Measurements from ENCODE around the gene GAK.

The GAK gene

DNA sequence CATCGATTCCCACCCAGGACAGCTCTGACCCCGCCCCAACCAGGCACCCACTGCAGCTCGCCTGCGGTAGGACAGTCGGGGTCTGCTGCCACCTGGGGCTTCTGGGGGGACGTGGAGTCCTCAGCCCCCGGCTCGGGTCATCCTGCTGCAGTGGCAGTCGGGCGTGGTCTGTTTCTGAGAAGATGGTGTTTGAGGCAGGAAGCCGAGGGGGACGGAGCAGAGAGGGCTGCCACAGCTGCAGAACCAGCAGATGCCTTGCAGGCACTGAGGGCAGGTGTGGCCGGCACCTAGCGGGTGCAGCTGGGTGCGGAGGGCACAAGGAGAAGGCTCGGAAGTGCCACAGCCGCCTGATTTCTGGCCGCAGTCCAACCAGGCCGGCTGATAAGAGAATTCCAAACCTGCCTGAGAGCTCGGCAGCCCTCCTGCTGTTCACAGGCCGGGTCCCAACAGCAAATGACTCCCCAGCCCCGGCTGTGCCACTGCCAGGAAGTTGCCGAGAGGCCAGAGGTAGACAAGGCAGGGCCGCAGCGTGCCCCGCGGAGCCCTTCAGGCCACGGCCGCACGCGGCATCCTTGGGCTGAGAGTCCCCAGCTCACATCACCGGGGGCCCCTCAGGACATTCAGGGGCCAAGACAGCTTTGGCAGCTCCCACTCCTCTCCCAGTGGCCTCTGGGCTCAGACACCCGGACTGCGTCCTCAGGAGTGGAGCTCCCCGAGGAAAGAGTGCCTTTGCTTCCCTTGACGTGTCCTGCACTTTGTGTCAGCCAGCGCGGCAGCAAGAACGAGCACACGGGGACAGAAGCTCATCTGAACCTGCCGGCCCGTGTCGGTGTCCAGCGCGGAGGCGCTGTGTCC lies 96.7 kb downstream of the GAK start:
- TF ChIP-seq, protein P1, sequence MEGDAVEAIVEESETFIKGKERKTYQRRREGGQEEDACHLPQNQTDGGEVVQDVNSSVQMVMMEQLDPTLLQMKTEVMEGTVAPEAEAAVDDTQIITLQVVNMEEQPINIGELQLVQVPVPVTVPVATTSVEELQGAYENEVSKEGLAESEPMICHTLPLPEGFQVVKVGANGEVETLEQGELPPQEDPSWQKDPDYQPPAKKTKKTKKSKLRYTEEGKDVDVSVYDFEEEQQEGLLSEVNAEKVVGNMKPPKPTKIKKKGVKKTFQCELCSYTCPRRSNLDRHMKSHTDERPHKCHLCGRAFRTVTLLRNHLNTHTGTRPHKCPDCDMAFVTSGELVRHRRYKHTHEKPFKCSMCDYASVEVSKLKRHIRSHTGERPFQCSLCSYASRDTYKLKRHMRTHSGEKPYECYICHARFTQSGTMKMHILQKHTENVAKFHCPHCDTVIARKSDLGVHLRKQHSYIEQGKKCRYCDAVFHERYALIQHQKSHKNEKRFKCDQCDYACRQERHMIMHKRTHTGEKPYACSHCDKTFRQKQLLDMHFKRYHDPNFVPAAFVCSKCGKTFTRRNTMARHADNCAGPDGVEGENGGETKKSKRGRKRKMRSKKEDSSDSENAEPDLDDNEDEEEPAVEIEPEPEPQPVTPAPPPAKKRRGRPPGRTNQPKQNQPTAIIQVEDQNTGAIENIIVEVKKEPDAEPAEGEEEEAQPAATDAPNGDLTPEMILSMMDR (IDR thresholded peaks at IDR 0.05; ENCODE audit: extremely low read depth, insufficient read depth, missing control alignments), result no peak
- DNase-seq (ENCODE audit: low spot score), result no peak
- in situ Hi-C loops (cut with MboI; ENCODE audit: low pct_unique_long_range_greater_than_20kb, low sequenced_read_pairs, unreplicated experiment), result no loop called here

DNA sequence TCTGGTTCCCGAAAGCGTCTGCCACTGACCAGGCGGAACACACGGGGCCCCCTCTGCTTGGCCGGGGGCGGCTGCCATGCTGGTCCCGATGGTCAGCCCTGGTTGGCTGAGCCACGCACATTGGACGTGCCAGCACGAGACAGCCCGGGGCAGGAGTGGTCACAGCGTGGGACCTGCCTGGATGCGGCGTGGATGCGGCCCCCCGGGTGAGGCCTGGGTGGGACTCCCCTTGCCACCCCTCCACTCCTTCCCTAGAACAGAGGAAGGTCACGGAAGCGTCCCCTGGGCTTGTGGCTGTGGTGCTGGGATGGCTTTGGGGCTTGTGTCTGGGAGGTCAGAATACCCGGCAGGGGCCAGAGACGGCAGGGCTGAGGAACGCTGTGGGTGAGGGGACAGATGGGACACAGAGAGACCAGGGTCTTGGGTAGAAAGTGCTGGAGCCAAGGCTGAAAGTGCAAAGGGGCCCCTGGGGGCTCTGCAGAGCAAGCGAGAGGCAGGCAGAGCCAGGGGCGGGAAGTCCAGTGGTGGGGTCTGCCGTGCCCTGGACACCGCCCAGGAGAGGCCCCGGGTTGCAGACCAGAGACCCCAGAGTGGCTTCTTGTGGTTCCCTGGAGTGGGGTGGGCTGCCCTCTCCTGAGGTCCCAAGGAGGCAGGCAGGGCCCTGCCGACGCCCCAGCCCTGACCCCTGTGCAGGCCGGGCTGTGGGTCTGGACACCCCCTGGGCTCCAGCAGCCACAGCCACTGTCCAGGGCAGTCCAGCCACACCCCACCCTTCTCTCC lies 97.6 kb downstream of the GAK start:
- in situ Hi-C loops (cut with MboI; ENCODE audit: low pct_unique_long_range_greater_than_20kb, low sequenced_read_pairs, unreplicated experiment), result no loop called here
- no peak for DNase-seq (ENCODE audit: low spot score)
- TF ChIP-seq, protein P1 (IDR thresholded peaks at IDR 0.05; ENCODE audit: extremely low read depth, insufficient read depth, missing control alignments), result no peak

DNA sequence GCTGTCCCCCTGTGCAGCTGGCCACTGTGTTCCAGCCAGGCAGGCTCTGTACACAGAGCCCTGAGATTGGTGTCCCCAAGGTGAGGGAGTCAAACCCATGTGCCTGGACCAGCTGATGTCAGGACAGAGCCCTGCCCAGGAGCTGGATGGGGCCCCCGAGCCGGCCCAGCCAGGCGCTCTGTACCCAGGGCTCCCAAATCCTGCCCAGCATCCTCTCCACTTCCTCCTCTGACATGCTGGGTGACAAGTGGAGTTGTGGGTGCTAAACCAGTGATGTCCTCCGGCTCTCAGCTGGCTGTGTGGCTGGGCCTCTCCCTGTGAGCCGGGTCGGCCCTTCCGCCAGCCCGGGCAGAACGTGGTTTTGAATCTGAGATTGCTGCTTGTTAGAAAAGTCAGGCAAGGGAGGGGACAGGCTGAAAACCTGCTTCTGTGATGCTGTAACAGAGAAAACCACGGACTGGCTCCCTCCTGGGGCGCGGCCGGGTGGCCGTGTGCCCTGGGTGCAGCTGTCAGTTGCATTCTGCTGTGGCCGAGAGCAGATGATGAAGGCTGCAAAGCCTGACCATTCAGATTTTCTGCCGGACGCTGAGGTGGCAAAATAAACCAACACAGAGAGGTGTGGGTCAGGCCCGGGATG lies 98.3 kb downstream of the GAK start:
- TF ChIP-seq, protein P1 (IDR thresholded peaks at IDR 0.05; ENCODE audit: extremely low read depth, insufficient read depth, missing control alignments), result no peak
- no peak for DNase-seq (ENCODE audit: low spot score)
- in situ Hi-C loops (cut with MboI; ENCODE audit: low pct_unique_long_range_greater_than_20kb, low sequenced_read_pairs, unreplicated experiment), result no loop called here

DNA sequence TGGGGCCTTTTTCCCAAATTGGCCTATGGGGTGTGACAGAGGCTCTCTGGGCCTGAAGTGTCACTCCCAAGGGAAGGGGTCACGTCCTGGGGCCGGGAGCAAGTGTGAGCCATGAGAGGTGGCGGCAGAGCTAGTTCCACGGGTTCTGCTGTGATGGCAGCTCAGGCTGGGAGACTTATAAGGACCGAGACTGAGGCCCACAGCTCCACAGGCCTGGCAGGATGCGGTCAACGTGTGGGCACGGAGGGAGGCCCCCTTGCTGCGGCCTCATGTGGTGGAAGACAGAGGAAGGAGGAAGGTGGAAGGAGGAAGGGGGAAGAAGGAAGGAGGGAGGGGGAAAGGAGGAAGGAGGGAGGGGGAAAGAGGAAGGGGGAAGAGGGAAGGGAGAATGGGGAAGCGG lies 99.0 kb downstream of the GAK start:
- TF ChIP-seq, protein P1 (IDR thresholded peaks at IDR 0.05; ENCODE audit: extremely low read depth, insufficient read depth, missing control alignments), result no peak
- in situ Hi-C loops (cut with MboI; ENCODE audit: low pct_unique_long_range_greater_than_20kb, low sequenced_read_pairs, unreplicated experiment), result no loop called here
- DNase-seq (ENCODE audit: low spot score), result no peak

DNA sequence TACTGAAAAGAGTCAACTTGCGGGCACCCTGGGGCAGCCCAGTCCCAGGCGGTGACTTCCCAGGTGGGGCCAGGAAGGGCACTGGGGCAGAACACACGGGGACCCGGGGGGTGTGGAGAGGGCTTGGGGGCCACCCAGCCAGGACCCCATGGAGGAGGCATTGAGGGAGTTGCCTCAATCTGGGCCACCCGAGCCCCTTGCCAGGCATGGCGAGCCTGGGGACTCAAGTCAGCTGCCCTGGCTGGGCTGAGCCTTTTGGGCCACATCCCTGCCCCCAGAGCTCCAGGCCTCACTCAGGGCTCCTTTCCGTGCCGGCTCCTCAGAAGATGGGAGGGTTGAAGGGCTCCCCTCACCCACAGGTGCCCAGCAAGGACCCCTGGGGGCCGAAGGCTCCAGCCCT lies 99.6 kb downstream of the GAK start:
- in situ Hi-C loops (cut with MboI; ENCODE audit: low pct_unique_long_range_greater_than_20kb, low sequenced_read_pairs, unreplicated experiment), result no loop called here
- no peak for DNase-seq (ENCODE audit: low spot score)
- TF ChIP-seq, protein P1 (IDR thresholded peaks at IDR 0.05; ENCODE audit: extremely low read depth, insufficient read depth, missing control alignments), result no peak

DNA sequence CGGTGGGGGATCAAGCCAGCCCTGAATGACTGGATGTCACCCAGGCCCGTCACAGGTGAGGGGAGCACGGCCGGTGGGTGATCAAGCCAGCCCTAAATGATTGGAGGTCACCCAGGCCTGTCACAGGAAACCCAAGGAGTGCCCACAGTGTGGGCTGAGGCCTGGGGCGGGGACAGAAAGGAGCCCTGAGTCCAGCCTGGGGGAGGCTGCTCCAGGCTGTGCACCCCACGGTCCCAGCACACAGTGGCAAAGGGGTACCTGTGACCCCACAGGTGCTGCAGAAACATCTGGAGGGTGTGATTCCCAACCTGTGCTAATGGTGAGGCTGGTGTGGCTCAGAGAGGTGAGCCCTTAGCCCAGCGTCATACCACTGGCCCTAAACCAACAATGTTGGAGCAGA lies 100.0 kb downstream of the GAK start:
- in situ Hi-C loops (cut with MboI; ENCODE audit: low pct_unique_long_range_greater_than_20kb, low sequenced_read_pairs, unreplicated experiment), result no loop called here
- TF ChIP-seq, protein P1 (IDR thresholded peaks at IDR 0.05; ENCODE audit: extremely low read depth, insufficient read depth, missing control alignments), result no peak
- no peak for DNase-seq (ENCODE audit: low spot score)

All from GM13977 (cell line).